Esophagus muscularis mucosa (tissue), 4 donors: ENCODE data around the gene STK32B. TPM values are rescaled to one million over a fixed set of nuclear protein-coding genes. Genes with fewer than 3 reads are reported as not detected.

Experiments
- DNase-seq: peaks from one replicate; pipeline ENCODE4 v3.0.0-alpha.2; 2017; ENCODE audit errors: extremely low spot score
- H3K27ac ChIP-seq, 4 donors: fragments of 200-600 bp; sonication (generic); replicated peaks in 1 of 4; 1 replicate in 3 of 4; 2 replicates in 1 of 4; pipeline ENCODE4 v1.5.1; 2016 to 2019; ENCODE audit warnings: mild to moderate bottlenecking in 1 of 4
- H3K27me3 ChIP-seq, 4 donors: fragments of 200-600 bp; sonication (generic); one replicate each; pipeline versions ENCODE4 v1.5.1 to v1.6.0; 2016 to 2019
- H3K36me3 ChIP-seq, 4 donors: fragments of 200-600 bp; sonication (generic); one replicate each; pipeline ENCODE4 v1.5.1; 2016 to 2019
- H3K4me1 ChIP-seq, 4 donors: fragments of 200-600 bp; sonication (generic); one replicate each; pipeline ENCODE4 v1.5.1; 2016 to 2019
- H3K4me3 ChIP-seq, 4 donors: fragments of 200-600 bp; sonication (generic); 1 replicate in 2 of 4; 2 replicates in 2 of 4; pipeline ENCODE4 v1.5.1; 2016 to 2019; ENCODE audit warnings: mild to moderate bottlenecking in 4 of 4, moderate library complexity in 1 of 4
- H3K9me3 ChIP-seq, 4 donors: fragments of 200-600 bp; sonication (generic); 1 replicate in 3 of 4; 2 replicates in 1 of 4; pipeline ENCODE4 v1.5.1; 2016 to 2019
- EP300 ChIP-seq: sonication (generic); formaldehyde crosslinking; IDR thresholded peaks from one replicate; pipeline ENCODE4 v1.6.1; 2017; ENCODE audit warnings: antibody characterized with exemption
- POLR2A ChIP-seq: fragments of 450-650 bp; IDR thresholded peaks from one replicate; pipeline ENCODE4 v1.6.1; 2017; ENCODE audit warnings: antibody characterized with exemption, moderate library complexity, mild to moderate bottlenecking, low read depth
- POLR2AphosphoS5 ChIP-seq, 2 donors: sonication (generic); formaldehyde crosslinking; IDR thresholded peaks; one replicate each; pipeline ENCODE4 v1.6.1; 2017; ENCODE audit warnings: antibody characterized with exemption in 2 of 2
- WGBS: methylation state at CpG from one replicate; pipeline ENCODE4 v1.1.5; 2018; 5-methylcytosine and 5-hydroxymethylcytosine counted together
- intact Hi-C: fragments of 100-400 bp; cut with DNase I; formaldehyde crosslinking; loops from one replicate; pipeline ENCODE4 v1.15.1; 2023
- total RNA-seq, 4 donors: library from RNA; depleted of rRNA; stranded (reverse); fragments of >200 nt; gene quantifications; one replicate each; pipeline versions ENCODE4 v1.1.0 to v1.2.1, GENCODE V29; 2016
- TF ChIP-seq, protein P1 (sequence below), 3 experiments: fragments of 200-600 bp in 2 of 3; fragments of 450-650 bp in 1 of 3; sonication (generic) in 2 of 3; IDR thresholded peaks; one replicate each; pipeline ENCODE4 v1.5.1; 2017 to 2019; ENCODE audit warnings: antibody characterized with exemption in 3 of 3, mild to moderate bottlenecking in 2 of 3, moderate library complexity in 1 of 3

The STK32B gene
- total RNA-seq, 4 donors from 2014 or later: 1.7 to 3.8 (median 2.7) TPM

- 78% methylated on average over 6 of the region's 6 CpGs for WGBS
- intact Hi-C loops: no loop called here
- H3K27me3 ChIP-seq: no peaks in the 10 kb centered on the region
These were observed 140.6 kb downstream of the STK32B start for GRCh38 chr4:5191831-5192230.

GRCh38 chr4:5192271-5192670, 141.0 kb downstream of the STK32B start:
- TF ChIP-seq POLR2AphosphoS5 (IDR thresholded peaks at IDR 0.05) (no peak), EP300 (no peak), POLR2A (no peak)
- TF ChIP-seq, protein P1, sequence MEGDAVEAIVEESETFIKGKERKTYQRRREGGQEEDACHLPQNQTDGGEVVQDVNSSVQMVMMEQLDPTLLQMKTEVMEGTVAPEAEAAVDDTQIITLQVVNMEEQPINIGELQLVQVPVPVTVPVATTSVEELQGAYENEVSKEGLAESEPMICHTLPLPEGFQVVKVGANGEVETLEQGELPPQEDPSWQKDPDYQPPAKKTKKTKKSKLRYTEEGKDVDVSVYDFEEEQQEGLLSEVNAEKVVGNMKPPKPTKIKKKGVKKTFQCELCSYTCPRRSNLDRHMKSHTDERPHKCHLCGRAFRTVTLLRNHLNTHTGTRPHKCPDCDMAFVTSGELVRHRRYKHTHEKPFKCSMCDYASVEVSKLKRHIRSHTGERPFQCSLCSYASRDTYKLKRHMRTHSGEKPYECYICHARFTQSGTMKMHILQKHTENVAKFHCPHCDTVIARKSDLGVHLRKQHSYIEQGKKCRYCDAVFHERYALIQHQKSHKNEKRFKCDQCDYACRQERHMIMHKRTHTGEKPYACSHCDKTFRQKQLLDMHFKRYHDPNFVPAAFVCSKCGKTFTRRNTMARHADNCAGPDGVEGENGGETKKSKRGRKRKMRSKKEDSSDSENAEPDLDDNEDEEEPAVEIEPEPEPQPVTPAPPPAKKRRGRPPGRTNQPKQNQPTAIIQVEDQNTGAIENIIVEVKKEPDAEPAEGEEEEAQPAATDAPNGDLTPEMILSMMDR (IDR thresholded peaks at IDR 0.05): no peak
- Histone ChIP-seq H3K27me3 (no peaks in the 10 kb centered on the region), H3K4me3 (no peak overlapping the region), H3K27ac (no peak overlapping the region), H3K36me3 (no peaks in the 10 kb centered on the region), H3K4me1 (no peaks in the 10 kb centered on the region), H3K9me3 (no peaks in the 10 kb centered on the region)
- 78% methylated on average over 6 of the region's 6 CpGs for WGBS
- no peak for DNase-seq
- intact Hi-C loops: no loop called here

More at GRCh38 chr4:5191831-5192230, 140.6 kb downstream of the STK32B start:
- no peak overlapping the region for H3K27ac ChIP-seq
- H3K9me3 ChIP-seq: no peaks in the 10 kb centered on the region
- no peaks in the 10 kb centered on the region for H3K4me1 ChIP-seq
- DNase-seq: no peak
- no peaks in the 10 kb centered on the region for H3K36me3 ChIP-seq
- TF ChIP-seq POLR2A (no peak), POLR2AphosphoS5 (IDR thresholded peaks at IDR 0.05) (no peak), EP300 (no peak)
- TF ChIP-seq, protein P1 (IDR thresholded peaks at IDR 0.05): no peak
- H3K4me3 ChIP-seq: no peak overlapping the region

- WGBS: 83% methylated on average over 12 of the region's 12 CpGs
- no peak overlapping the region for H3K4me3 ChIP-seq
- no peaks in the 10 kb centered on the region for H3K9me3 ChIP-seq
- TF ChIP-seq POLR2A: no peak
- TF ChIP-seq EP300: no peak
- TF ChIP-seq, protein P1 (IDR thresholded peaks at IDR 0.05): no peak
- no peak for TF ChIP-seq POLR2AphosphoS5 (IDR thresholded peaks at IDR 0.05)
- H3K27ac ChIP-seq: no peak overlapping the region
- H3K36me3 ChIP-seq: no peaks in the 10 kb centered on the region
- H3K27me3 ChIP-seq: no peaks in the 10 kb centered on the region
- intact Hi-C loops: no loop called here
- DNase-seq: no peak
- no peaks in the 10 kb centered on the region for H3K4me1 ChIP-seq
These were observed 141.4 kb downstream of the STK32B start for GRCh38 chr4:5192678-5193077.

DNA sequence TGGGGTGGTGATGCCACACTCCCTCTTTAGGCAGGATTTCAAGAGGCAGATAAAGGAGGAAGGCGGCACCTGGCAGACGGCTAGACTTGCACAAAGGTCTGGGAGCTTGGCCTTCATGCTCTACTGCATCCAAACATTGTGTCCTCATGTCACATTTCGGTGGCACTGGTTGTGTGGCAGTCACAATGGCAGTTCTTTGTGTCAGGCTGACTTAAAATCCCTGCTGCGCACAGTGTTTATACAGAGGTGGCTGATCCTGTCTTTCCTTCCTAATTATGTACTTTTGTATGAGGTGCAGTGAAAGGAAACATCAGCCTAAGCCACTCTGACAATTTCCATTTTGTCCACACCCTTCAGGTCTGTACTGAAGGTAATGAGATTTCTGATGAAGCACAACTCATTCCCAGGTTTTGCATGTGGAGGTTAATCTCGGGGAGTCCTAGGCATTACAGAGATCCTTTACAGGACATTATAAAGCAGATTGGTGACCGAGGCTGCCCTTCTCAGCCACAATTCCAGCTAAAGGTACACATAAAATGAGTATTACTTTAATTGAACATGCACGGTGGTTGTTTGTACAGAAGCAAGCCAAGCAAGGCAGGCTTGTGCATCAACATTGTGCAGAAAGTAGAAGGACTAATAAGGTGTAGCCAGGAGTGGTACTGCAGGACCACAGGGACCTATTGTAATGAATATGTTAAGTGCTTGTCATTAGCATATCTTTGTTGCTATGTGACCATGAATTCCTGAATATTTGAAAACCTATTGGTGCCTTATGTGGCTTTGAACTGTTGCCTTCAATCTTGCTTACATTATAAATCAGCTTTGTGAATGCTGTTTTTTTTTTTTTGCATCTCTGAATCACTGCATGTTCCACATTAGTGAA, 147.6 kb downstream of the STK32B start:
- no peaks in the 10 kb centered on the region for H3K27me3 ChIP-seq
- H3K9me3 ChIP-seq: no peaks in the 10 kb centered on the region
- TF ChIP-seq POLR2AphosphoS5 (IDR thresholded peaks at IDR 0.05) (no peak), EP300 (no peak), POLR2A (no peak)
- TF ChIP-seq, protein P1 (IDR thresholded peaks at IDR 0.05): no peak
- H3K27ac ChIP-seq: no peak overlapping the region
- H3K4me1 ChIP-seq: no peaks in the 10 kb centered on the region
- DNase-seq: no peak
- H3K4me3 ChIP-seq: no peak overlapping the region
- WGBS: 85% methylated on average over 7 of the region's 7 CpGs
- intact Hi-C loops: no loop called here
- H3K36me3 ChIP-seq: no peaks in the 10 kb centered on the region
